D721Med (cell line): ENCODE data around the gene PRKX.
"Not testable (repeated sequence)": the region's sequence is repeated elsewhere in the genome, so short reads cannot be mapped to it uniquely, and the experiment has no call there.

Source experiments
- DNase-seq: peaks from one replicate; pipeline ENCODE4 v3.0.0; 2011; ENCODE audit warnings: low spot score; ENCODE audit not compliant: insufficient read length
- FAIRE-seq: peaks from 2 replicates; lab custom pipeline; 2011; peaks lifted over from hg19 to GRCh38; lab: Jason Lieb, UNC
- CTCF ChIP-seq: IDR thresholded peaks from 2 replicates; pipeline ENCODE4 v1.5.1; 2012; ENCODE audit warnings: mild to moderate bottlenecking, control low read depth; ENCODE audit not compliant: insufficient read depth; ENCODE audit errors: missing control alignments

PRKX gene

GRCh38 chrX:3712870-3713224 lies 602 bp downstream of the PRKX start:
- FAIRE-seq: no peak
- no peak for TF ChIP-seq CTCF
- DNase-seq: no peak

GRCh38 chrX:3712051-3712869 lies 1.2 kb downstream of the PRKX start:
- DNase-seq (no peak), FAIRE-seq (no peak)
- TF ChIP-seq CTCF: no peak

GRCh38 chrX:3711331-3711917 lies 2.0 kb downstream of the PRKX start:
- TF ChIP-seq CTCF: no peak
- DNase-seq (no peak), FAIRE-seq (no peak)

- not testable (repeated sequence) for FAIRE-seq
Observed at GRCh38 chrX:3707673-3708274, 5.7 kb downstream of the PRKX start.

GRCh38 chrX:3706481-3706880 lies 7.0 kb downstream of the PRKX start:
- FAIRE-seq: no peak
- no peak for TF ChIP-seq CTCF
- no peak for DNase-seq

More at GRCh38 chrX:3707673-3708274, 5.7 kb downstream of the PRKX start:
- DNase-seq: not testable (repeated sequence)

GRCh38 chrX:3703251-3703650 lies 10.2 kb downstream of the PRKX start:
- not testable (repeated sequence) for DNase-seq, FAIRE-seq

- FAIRE-seq, DNase-seq: not testable (repeated sequence)
Observed at GRCh38 chrX:3702095-3702494, 11.4 kb downstream of the PRKX start.

- DNase-seq, FAIRE-seq: not testable (repeated sequence)
Observed at GRCh38 chrX:3701445-3701928, 12.0 kb downstream of the PRKX start.

- TF ChIP-seq CTCF: no peak
- DNase-seq (no peak), FAIRE-seq (no peak)
Observed at GRCh38 chrX:3699821-3700381, 13.5 kb downstream of the PRKX start.
